ENCODE results near the gene ITGA1.
A peak's percentile ranks its signal among the peaks of the same experiment; 100 is the strongest.

ITGA1 gene

DNA sequence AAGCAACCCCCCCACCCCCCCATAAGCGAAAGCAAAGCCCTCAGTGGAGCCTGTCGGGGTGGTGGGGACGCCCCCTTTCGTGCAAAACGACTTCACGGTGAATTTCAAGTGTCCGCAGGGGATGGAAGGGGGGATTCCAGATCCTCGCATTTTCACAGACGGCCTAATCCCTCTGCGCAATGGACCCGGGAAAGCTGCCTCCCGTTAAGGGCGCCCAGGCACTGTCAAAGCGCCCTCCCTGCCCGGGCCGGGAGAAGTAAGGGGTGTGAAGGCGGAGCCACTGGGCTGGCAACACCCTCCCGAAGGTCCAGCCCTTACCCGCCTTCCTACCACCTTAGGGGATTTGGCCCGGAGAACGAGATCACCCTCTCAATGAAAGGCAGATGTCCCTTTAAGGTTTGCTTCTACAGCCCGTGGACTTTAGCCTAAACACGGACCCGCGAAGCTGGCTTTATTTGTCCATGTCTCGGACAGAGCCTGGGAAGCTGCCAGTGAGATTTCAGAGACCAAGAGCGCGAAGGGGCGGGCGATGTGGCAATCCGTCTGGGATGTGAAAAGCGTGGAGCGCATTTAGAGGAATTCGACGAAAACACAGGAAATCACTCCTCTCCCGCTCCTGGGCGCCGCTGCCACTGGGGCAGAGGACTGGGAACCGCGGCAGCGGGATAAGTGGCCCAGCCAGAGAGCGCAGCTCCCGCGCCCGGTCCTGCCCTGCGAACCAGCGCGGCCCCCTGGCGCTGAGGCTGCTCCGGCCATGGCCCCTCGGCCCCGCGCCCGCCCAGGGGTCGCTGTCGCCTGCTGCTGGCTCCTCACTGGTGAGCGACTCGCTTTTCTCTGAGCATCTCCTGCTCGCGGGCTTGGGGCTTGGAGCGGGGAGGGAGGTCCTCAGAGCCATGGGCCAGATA, at the start of gene ITGA1, which contains the start of gene PELO (continued):
- TF ChIP-seq, protein P1, sequence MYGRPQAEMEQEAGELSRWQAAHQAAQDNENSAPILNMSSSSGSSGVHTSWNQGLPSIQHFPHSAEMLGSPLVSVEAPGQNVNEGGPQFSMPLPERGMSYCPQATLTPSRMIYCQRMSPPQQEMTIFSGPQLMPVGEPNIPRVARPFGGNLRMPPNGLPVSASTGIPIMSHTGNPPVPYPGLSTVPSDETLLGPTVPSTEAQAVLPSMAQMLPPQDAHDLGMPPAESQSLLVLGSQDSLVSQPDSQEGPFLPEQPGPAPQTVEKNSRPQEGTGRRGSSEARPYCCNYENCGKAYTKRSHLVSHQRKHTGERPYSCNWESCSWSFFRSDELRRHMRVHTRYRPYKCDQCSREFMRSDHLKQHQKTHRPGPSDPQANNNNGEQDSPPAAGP (tag by site-specific recombination; IDR thresholded peaks at IDR 0.05), result no peak
- TF ChIP-seq BCL11A (tag by site-specific recombination; IDR thresholded peaks at IDR 0.05; ENCODE audit: low read depth) (no peak), ZNF292 (tag by site-specific recombination; IDR thresholded peaks at IDR 0.05; ENCODE audit: borderline replicate concordance, low read depth) (no peak), ZNF146 (tag by site-specific recombination; IDR thresholded peaks at IDR 0.05) (no peak), ZSCAN4 (tag by site-specific recombination; IDR thresholded peaks at IDR 0.05) (no peak), ZNF140 (tag by site-specific recombination; IDR thresholded peaks at IDR 0.05) (no peak), ZNF785 (tag by site-specific recombination; IDR thresholded peaks at IDR 0.05) (no peak), ZNF335 (tag by site-specific recombination; conservative IDR thresholded peaks at IDR 0.05) (peak; percentile 92), GLIS2 (tag by site-specific recombination; IDR thresholded peaks at IDR 0.05) (peak; percentile 81), TRIM28 (IDR thresholded peaks at IDR 0.05; ENCODE audit: borderline replicate concordance, low read length) (peak; percentile 58; the same call in 1 of the 2 replicates), SETDB1 (IDR thresholded peaks at IDR 0.05; ENCODE audit: insufficient read length, low read length) (no peak), ZNF791 (tag by site-specific recombination; IDR thresholded peaks at IDR 0.05) (no peak), ZNF26 (tag by site-specific recombination; IDR thresholded peaks at IDR 0.05) (no peak), ZNF747 (tag by site-specific recombination; IDR thresholded peaks at IDR 0.05) (no peak), IKZF3 (tag by site-specific recombination; IDR thresholded peaks at IDR 0.05) (peak; percentile 43; the same call in 1 of the 2 replicates), ZNF561 (tag by site-specific recombination; IDR thresholded peaks at IDR 0.05; ENCODE audit: borderline replicate concordance) (peak; percentile 64; the same call in 1 of the 2 replicates), ZFP37 (tag by site-specific recombination; IDR thresholded peaks at IDR 0.05) (peak; percentile 73; the same call in 1 of the 2 replicates), ZNF239 (tag by site-specific recombination; IDR thresholded peaks at IDR 0.05) (no peak), ZNF423 (tag by site-specific recombination; IDR thresholded peaks at IDR 0.05) (0 out of 2 replicates have a peak, but pooled peaks have one; percentile 31), ZNF514 (tag by site-specific recombination; IDR thresholded peaks at IDR 0.05) (no peak), HOXC10 (CRISPR knock-in tag; IDR thresholded peaks at IDR 0.05) (no peak), ZNF707 (tag by site-specific recombination; IDR thresholded peaks at IDR 0.05) (no peak), ZNF37A (tag by site-specific recombination; IDR thresholded peaks at IDR 0.05) (no peak), ZBTB1 (tag by site-specific recombination; IDR thresholded peaks at IDR 0.05) (no peak), ZNF223 (tag by site-specific recombination; IDR thresholded peaks at IDR 0.05) (peak; percentile 93), ZNF830 (tag by site-specific recombination; IDR thresholded peaks at IDR 0.05; ENCODE audit: low read depth) (no peak), ZNF548 (tag by site-specific recombination; IDR thresholded peaks at IDR 0.05) (no peak), ZNF274 (IDR thresholded peaks at IDR 0.05; ENCODE audit: low read length) (no peak), ZNF274 (tag by site-specific recombination; IDR thresholded peaks at IDR 0.05; ENCODE audit: borderline replicate concordance) (no peak), ZNF626 (tag by site-specific recombination; IDR thresholded peaks at IDR 0.05) (no peak)
- TF ChIP-seq, protein P2, sequence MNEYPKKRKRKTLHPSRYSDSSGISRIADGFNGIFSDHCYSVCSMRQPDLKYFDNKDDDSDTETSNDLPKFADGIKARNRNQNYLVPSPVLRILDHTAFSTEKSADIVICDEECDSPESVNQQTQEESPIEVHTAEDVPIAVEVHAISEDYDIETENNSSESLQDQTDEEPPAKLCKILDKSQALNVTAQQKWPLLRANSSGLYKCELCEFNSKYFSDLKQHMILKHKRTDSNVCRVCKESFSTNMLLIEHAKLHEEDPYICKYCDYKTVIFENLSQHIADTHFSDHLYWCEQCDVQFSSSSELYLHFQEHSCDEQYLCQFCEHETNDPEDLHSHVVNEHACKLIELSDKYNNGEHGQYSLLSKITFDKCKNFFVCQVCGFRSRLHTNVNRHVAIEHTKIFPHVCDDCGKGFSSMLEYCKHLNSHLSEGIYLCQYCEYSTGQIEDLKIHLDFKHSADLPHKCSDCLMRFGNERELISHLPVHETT (tag by site-specific recombination; IDR thresholded peaks at IDR 0.05), result no peak
- TF ChIP-seq, protein P3, sequence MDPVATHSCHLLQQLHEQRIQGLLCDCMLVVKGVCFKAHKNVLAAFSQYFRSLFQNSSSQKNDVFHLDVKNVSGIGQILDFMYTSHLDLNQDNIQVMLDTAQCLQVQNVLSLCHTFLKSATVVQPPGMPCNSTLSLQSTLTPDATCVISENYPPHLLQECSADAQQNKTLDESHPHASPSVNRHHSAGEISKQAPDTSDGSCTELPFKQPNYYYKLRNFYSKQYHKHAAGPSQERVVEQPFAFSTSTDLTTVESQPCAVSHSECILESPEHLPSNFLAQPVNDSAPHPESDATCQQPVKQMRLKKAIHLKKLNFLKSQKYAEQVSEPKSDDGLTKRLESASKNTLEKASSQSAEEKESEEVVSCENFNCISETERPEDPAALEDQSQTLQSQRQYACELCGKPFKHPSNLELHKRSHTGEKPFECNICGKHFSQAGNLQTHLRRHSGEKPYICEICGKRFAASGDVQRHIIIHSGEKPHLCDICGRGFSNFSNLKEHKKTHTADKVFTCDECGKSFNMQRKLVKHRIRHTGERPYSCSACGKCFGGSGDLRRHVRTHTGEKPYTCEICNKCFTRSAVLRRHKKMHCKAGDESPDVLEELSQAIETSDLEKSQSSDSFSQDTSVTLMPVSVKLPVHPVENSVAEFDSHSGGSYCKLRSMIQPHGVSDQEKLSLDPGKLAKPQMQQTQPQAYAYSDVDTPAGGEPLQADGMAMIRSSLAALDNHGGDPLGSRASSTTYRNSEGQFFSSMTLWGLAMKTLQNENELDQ (tag by site-specific recombination; IDR thresholded peaks at IDR 0.05; ENCODE audit: low read depth), result no peak
- TF ChIP-seq, protein P4, sequence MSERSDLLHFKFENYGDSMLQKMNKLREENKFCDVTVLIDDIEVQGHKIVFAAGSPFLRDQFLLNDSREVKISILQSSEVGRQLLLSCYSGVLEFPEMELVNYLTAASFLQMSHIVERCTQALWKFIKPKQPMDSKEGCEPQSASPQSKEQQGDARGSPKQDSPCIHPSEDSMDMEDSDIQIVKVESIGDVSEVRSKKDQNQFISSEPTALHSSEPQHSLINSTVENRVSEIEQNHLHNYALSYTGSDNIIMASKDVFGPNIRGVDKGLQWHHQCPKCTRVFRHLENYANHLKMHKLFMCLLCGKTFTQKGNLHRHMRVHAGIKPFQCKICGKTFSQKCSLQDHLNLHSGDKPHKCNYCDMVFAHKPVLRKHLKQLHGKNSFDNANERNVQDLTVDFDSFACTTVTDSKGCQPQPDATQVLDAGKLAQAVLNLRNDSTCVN (tag by site-specific recombination; optimal IDR thresholded peaks at IDR 0.05), result peak; percentile 87
